Epidermal melanocyte (primary cell): ENCODE data around the gene DOCK9.
A peak's percentile ranks its signal among the peaks of the same experiment; 100 is the strongest.

Experiments
- DNase-seq: peaks from one replicate; pipeline ENCODE4 v3.0.0; 2011; ENCODE audit warnings: low spot score; ENCODE audit not compliant: insufficient read length

DOCK9 gene, protein sequence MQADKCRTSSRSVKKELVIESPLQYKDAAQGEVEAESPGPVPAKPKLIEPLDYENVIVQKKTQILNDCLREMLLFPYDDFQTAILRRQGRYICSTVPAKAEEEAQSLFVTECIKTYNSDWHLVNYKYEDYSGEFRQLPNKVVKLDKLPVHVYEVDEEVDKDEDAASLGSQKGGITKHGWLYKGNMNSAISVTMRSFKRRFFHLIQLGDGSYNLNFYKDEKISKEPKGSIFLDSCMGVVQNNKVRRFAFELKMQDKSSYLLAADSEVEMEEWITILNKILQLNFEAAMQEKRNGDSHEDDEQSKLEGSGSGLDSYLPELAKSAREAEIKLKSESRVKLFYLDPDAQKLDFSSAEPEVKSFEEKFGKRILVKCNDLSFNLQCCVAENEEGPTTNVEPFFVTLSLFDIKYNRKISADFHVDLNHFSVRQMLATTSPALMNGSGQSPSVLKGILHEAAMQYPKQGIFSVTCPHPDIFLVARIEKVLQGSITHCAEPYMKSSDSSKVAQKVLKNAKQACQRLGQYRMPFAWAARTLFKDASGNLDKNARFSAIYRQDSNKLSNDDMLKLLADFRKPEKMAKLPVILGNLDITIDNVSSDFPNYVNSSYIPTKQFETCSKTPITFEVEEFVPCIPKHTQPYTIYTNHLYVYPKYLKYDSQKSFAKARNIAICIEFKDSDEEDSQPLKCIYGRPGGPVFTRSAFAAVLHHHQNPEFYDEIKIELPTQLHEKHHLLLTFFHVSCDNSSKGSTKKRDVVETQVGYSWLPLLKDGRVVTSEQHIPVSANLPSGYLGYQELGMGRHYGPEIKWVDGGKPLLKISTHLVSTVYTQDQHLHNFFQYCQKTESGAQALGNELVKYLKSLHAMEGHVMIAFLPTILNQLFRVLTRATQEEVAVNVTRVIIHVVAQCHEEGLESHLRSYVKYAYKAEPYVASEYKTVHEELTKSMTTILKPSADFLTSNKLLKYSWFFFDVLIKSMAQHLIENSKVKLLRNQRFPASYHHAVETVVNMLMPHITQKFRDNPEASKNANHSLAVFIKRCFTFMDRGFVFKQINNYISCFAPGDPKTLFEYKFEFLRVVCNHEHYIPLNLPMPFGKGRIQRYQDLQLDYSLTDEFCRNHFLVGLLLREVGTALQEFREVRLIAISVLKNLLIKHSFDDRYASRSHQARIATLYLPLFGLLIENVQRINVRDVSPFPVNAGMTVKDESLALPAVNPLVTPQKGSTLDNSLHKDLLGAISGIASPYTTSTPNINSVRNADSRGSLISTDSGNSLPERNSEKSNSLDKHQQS (N-terminal part only)

DNA sequence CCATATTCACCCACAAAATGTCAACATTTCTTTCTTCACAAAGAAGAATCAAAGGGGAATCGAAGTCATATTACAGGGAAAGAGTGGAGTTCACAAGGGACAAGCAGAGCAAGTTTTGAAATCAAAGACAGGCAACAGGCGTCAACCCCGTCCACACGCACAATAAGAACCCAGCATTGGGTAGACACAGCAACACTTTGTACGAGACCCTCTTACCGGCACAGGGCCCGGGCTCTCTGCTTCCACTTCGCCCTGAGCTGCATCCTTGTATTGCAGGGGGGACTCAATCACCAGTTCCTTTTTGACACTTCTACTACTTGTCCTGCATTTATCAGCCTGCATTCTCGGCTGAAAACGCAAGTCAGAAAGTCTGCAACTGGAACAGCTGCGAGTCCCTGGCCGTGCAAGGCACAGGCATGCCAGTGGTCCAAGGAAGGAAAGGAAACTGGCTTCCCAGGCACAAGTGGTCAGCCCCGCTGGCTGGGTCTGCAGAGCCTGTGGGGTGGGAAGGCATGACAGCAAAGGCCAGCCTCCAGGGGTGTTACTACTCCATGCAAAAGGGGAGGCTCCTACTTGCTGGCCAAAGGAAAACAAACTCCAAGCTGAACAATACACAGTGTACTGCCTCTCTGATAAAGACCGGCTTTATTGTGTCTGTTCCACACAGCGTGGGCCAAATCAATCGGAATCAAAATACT lies at the start of gene DOCK9:
TSS of gene DOCK9 (minus strand) at position 497 of the 698 bp plus-strand sequence. CDS start at position 342, 155 bp downstream.
- peak; percentile 57 for DNase-seq

DNA sequence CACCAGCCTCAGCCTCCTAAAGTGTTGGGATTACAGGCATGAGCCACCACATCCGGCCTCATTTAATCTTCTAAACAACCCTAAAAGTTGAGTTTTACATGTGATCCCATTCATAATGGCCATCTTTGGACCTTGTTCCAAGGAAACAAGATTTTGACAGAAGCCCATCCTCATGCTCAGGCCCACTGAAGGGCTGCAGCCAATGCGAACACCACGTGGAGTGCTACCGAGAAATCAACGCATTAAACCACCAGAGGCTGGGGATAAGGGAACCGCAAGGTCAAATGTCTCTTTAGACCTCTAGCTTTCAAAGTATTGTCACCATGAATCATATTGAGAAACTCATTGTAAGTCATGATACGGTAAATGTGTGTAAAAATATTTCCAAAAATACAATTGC lies 49.4 kb upstream of the DOCK9 start:
- no peak for DNase-seq

DNA sequence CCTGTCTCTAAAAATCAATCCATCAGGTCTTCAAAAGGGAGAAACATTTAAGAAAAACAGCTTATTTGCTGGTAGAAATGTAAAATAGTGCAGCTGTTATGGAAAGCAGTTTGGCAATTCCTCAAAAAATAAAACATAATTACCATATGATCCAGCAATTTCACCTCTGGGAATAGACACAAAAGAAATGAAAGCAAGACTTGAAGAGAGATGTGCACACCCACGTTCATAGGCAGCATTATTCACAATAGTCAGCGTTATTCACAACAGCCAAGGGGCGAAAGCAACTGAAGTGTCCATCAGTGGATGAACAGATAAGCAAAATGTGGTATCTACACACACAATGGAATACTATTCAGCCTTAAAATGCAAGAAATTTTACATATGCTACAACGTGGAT lies 45.1 kb upstream of the DOCK9 start:
- DNase-seq: no peak

DNA sequence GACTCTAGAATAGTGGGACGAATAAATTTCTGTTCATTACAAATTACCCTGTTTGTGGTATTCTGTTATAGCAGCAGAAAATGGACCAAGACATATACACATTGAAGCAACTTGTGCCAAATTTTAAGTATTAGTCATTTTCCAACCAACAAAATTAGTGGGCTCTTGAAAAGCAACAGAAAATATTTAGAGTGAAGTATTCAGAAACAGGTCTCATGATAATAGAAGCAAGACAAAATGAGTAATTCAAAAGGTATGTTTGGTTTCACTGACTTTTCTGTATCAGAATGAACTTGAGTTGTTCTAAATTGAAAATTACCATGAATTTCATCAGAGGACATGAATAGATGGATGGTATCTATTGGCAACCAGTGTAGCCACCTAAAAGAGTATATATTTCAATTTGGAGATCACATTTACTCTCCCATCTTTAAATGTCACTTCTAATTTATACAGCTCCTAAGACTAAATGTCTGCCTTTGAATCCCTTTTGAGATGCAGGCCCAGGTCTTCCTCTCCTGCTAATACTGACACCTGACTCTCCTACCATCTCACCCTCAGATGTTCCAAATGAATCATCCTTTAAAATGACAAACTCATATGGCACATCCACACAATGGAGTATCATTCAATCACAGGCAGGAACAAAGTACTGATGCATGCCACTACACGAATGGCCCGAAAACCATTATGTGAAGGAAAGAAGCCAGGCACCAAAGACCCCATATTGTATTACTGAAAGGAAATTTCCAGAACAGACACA lies 40.7 kb upstream of the DOCK9 start:
- no peak for DNase-seq

DNA sequence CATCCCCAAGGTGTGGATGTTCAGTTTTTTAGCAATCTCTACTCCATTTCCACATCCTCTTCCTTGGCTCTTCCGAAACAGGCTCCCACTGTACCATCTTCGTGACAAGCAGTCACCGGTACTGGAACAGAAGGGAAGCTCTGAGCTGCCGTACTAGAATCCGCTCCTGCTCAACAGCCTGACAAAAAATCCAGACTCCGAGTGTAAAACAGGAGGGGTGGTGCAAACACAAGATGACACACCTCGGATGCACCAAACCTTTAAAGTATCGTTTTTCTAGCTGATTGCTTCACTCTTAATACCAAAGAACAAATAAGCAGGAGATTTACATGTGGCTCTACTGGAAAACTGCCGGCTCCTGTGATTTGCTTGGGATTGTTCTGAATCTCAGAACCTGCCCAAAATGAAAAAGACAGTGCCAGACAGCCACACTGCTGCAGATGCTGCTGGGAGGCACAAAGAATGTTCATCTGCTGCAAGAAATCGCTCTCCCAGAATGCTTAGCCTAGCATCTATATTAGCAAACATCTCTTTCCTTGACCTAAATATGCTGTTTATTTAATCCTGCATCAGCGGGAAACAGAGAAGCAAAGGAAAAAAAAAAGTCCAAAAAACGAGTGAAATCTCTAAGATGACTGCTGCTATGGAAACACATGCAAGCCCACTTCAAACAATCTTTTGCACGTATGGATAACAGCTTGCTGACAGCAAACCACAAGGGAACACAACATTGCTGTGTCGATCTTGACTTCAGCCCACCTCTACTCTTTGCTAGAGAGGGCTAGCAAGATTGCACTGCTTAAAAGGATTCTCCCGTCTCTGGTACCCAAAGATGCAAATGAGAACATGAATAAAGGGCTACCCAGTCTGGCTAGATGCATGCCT lies 38.0 kb upstream of the DOCK9 start:
- DNase-seq: no peak

DNA sequence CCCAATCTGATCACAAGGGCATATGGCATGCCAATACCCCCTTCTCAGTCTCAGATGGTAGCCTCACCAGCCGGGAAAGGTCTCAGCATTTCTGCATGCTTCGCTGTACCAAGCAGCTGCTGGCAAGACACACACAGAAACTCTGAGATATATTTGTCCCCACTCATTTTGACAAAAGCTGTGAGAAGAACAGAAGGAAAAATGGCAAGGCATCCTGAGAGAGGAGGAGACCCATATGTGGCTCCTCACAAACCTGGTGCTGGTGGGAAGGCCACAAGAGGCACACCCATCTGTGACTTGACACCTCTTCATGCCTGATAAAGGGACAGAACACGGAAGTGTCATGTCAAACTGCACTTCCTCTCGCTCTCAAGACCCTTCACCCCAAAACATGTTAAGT lies 36.7 kb upstream of the DOCK9 start:
- no peak for DNase-seq

DNA sequence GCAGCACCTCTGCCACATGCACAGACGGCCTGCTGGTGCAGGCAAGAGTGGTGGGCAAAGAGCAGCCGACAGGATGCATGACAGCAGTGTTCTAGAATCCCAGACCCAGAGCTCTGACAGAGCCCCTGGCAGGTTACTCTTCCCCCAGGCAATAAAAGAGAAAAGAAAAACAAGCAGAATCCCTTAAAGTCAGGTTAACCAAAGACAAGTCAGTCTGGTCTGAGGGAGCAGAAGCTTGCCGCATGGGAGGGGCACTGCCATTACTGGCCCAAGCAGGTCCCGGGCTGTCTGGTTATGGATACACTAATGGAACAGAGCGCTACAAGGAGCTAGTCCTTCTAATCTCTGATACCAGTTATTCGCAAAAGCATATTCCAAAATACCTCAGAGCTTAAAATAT lies 36.1 kb upstream of the DOCK9 start:
- no peak for DNase-seq

DNA sequence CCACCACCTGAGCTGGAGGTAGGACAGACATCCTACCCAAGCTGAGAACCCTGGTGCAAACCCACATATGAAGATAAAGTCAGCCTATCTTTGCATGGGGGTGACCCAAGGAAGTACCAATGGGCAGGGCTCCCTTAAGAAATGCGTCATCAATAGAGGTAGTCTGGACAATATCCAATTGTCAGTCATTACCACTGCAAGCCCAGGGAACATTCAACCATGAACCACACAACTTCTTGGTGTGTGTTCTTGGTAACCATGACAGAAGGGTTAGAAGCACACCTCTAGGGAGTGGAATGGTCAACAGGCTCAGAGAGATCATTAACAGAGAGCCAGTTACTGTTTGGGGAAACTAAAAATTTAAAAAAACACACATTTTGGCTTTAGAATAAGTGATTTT lies 34.7 kb upstream of the DOCK9 start:
- DNase-seq: no peak

DNA sequence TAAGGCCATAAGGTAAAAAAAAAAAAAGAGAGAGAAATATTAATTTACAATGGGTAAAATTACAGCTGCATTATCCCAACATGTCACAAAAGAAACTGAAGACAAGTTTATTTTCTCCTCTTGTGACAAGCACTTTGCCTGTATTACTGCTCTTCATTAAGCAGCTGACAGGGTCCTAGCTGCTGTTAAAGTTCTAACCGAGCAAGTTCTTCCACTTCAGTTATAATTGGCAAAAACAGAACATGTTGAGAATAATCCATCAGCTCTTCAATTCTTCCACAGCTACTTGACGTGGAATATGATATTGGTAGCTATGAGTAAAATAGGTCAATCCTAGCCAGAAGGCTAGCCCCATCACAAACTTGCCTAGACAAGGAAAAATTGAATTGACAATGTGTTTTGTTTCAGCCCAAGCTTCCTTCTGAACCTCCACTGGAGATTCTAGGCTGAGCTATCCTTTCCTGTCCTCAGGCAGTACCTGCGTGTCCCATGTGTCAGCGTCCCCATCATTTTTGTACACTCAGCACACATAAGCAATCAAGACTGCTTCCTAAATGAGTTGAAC lies 32.2 kb upstream of the DOCK9 start:
- DNase-seq: no peak

DNA sequence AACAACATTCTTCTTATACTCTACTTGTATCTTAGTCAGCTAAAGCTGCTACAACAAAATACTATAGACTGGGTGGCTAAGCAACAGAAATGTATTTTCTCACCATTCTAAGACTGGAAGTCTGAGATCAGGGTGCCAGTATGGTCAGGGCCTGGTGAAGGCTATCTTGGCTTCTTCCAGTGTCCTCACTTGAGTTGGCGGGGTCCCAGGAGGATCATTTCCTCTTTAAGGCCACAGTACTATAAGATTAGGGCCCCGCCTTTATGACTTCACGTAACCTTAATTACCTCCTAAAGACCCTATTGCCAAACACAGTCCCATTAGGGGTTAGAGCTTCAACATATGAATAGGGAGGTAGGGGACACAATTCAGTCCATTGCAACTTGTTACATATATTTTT lies 30.7 kb upstream of the DOCK9 start:
- no peak for DNase-seq

DNA sequence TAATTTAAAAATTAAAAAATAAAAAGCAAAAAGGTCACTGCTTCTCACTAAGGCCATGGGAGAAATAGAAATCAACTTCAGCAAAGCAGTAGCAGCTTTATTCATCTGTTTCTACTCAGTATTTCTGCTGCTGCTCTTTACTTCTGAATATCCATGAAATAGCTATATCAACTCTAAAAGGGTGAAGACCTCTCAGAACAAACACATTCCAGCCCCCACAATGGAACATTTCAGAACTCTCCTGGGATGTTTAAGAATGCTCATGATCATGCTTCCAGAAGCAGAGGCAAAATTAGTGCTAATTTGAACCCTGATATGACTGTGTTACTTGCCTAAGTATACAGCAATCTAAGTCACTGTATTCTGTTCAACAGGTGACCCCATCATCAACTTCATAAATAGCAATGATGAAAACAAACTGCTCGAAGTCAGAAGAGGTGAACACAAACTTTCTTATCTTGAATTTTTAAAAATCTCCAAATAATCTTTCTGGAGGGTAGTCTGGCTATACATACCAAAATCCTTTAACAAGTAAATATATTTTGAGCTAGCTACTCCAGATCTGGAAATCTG lies 29.6 kb upstream of the DOCK9 start:
- no peak for DNase-seq

DNA sequence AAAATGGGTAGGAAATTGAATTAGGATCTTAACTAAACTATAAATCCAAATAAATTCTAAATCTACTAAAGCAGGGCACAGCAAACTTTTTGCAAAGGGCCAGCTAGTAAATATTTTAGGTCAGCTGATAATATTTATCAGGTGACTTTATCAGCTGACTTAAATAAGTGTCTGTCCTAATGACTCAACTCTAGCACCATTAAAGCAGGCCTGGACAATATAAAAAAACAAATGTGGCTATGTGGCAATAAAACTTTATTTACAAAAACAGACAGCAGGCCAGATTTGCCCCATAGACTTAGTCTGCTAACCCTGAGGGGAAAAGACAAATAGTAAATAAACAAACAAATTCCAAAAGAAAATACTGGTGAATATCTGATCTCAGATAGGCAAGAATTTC lies 27.7 kb upstream of the DOCK9 start:
- DNase-seq: no peak

DNA sequence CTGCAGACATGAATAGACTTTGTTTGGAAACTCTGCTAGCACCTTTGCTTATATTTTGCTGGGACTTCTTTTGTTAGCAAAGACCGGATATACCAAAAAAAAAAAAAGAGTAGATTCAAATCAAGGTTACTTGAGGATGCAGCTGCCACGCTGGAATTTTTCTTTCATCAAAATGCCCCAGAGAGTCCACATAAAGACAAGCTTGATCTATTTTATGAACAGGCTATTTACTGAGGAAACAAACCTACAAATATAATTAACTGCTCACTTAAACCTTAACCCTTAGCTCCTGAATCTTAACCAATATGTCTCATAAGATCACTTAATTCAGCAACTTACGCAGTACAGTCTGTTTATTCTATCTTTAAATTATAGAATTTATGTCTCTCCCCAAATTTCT lies 27.1 kb upstream of the DOCK9 start:
- no peak for DNase-seq

DNA sequence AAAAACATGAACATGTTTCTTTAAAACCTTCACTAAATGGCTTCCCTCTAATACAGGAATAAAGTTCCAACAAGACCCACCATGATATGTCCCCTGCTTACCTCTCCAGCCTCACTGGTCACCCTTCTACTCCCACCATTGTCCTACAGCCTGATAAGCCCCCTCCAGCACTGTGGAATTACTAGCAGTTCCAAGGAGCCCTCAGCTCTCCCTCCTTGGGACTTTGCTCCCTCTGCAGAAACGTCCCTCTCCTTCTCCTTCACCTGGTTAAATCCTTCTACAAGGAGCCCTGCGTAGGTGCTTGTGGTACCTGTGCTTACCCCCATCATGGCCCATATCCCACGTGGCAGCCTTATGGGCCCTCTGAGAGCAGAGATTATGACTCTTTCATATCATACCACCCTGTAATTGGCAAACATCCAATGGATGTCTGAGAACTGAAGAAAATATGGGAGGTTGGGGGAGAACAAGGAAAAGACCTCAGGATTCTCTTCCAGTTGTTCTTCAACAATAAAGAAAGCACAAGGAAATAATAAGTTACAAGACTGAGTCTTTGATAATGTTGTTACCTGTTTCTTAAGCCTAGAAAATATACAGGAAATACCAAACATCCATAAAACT lies 26.1 kb upstream of the DOCK9 start:
- DNase-seq: no peak

DNA sequence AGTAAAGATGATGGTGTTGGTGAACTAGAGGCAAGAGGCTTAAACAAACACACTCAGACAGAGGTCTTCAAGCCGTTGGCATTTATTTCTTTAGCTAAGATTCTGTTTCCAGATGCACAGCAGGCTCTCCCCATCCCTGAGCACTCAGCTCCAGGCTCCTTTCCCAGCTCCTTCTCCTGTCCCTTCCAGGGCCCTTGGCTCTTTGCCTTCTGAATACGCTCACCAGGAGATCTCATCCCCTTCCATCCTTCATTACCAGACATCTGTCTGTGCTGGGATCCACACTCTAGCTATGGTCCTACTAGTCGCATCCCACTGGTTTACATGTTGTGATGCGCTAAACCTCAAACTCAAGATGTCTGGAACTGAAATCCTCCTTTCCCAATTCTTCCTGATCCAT lies 25.3 kb upstream of the DOCK9 start:
- no peak for DNase-seq

DNA sequence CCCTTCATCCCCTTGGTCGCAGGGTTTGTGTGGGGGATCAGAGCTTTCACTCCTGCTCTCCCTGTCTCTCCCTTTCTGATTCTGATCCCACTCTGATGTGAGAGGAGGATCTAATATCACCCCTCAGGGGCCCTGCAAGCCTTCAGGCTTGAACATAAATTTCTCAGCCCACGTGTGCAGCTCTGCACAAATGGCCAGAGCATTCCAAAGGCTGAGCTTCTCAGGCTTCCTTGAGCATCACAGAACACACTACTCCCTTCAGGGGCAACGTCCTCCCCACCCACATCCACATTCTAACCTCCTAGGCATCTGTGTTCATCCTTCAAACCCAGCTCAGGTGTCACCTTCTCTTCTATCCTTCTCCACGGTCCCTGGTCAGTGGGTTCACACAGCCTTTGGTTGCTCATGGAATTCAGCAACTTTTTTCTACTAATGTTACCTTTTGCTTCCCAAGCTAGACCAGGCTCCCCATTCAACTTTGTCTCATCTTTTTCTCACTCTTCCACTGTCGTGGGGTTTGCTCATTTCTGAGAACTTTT lies 24.4 kb upstream of the DOCK9 start:
- no peak for DNase-seq

DNA sequence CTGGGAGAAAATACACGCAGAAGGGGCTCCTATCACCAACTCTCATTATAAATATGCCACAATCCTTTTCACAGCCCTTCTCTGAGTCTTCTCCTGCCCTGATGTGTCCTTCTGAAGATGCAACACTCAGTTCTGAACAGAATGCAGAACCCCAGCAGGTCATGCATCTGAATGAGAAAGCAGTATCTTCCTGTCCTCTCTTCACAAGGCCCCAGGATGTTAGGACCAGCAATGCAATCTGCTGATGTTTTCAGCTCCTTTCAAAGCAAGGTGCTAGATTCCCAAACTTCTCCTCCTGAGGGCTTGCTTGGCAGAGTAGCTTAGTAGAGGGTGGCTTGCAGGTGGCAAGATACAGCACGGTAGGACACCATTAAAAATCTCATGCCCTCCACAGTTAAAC lies 22.3 kb upstream of the DOCK9 start:
- DNase-seq: no peak

DNA sequence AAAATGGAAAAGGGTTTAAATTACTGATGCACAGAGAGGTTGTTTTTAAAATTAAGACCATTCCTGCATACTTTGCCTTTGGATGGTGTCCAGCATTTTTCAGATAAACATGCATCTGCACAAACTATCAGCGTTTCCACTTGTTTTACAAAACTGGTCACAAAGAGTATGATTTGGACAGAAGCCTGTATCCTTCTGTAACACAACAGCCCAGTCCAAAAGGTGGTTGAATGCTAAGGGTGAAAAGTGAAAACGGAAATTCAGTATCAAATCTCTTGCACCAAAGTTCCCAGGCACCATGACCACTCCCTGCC lies 21.7 kb upstream of the DOCK9 start:
- DNase-seq: no peak
